Endothelial cell of umbilical vein (primary cell): ENCODE results near the gene IRF9. TPM values are rescaled to one million over a fixed set of nuclear protein-coding genes. Genes with fewer than 3 reads are reported as not detected.

Experiments
- BruUV-seq: library from RNA; stranded (reverse); fragments of 400-500 nt; replicated peaks from 2 replicates; lab custom pipeline; 2021; lab: Mats Ljungman, UMichigan
- CTCF ChIA-PET: fragments of 300-600, 350-600 bp; sonication (Branson Sonifier 250); formaldehyde crosslinking; loops from one replicate; lab custom pipeline; 2021; ENCODE audit warnings: antibody characterized with exemption, inconsistent platforms; lab: Charles Lee
- POLR2A ChIA-PET: fragments of 300-600, 350-600 bp; sonication (Branson Sonifier 250); formaldehyde crosslinking; loops from one replicate; lab custom pipeline; 2021; ENCODE audit warnings: antibody characterized with exemption, inconsistent platforms; lab: Charles Lee
- DNase-seq: peaks from one replicate; pipeline ENCODE4 v3.0.0-alpha.2; 2011; ENCODE audit warnings: low read depth, low spot score
- FAIRE-seq: peaks from 2 replicates; lab custom pipeline; 2011; peaks lifted over from hg19 to GRCh38; lab: Jason Lieb, UNC
- H2AFZ ChIP-seq: 2 replicates; pipeline ENCODE4 v1.6.0; 2012; ENCODE audit warnings: low read depth, low read length, control low read depth, inconsistent platforms
- H3K27ac ChIP-seq: 2 replicates; pipeline ENCODE4 v1.5.1; 2011; ENCODE audit warnings: low read depth, mild to moderate bottlenecking, control low read depth, low read length, moderate library complexity; ENCODE audit not compliant: insufficient read depth
- H3K27me3 ChIP-seq, 2 experiments: 2 replicates each; pipeline versions ENCODE4 v1.6.0 to v1.6.1; 2011; ENCODE audit warnings: low read length in 2 of 2, mixed read lengths in 1 of 2; ENCODE audit not compliant: control insufficient read depth in 2 of 2, insufficient read depth in 2 of 2
- H3K36me3 ChIP-seq, 2 experiments: 2 replicates in 1 of 2; 3 replicates in 1 of 2; pipeline ENCODE4 v1.5.1; 2011; ENCODE audit warnings: low read length in 2 of 2, mild to moderate bottlenecking in 1 of 2, moderate library complexity in 1 of 2; ENCODE audit not compliant: control insufficient read depth in 2 of 2, insufficient read depth in 2 of 2; ENCODE audit errors: extremely low read depth in 1 of 2
- H3K4me1 ChIP-seq: 3 replicates; pipeline ENCODE4 v1.5.1; 2011; ENCODE audit warnings: mild to moderate bottlenecking, low read length; ENCODE audit not compliant: control insufficient read depth, insufficient read depth; ENCODE audit errors: extremely low read depth
- H3K4me2 ChIP-seq: 2 replicates; pipeline ENCODE4 v1.6.1; 2011; ENCODE audit warnings: low read length, control low read depth, mixed read lengths; ENCODE audit not compliant: insufficient read depth
- H3K4me3 ChIP-seq, 3 experiments: fragments of 200-600 bp in 1 of 3; sonication (generic), shearing (Covaris generic) in 1 of 3; replicated peaks in 1 of 3; 2 replicates each; pipeline ENCODE4 v1.5.1; 2011 to 2016; ENCODE audit warnings: control low read depth in 3 of 3, low read length in 3 of 3, mild to moderate bottlenecking in 2 of 3, inconsistent platforms in 1 of 3, low read depth in 1 of 3, moderate library complexity in 1 of 3; ENCODE audit not compliant: insufficient read depth in 1 of 3
- H3K79me2 ChIP-seq: 2 replicates; pipeline ENCODE4 v1.6.0; 2012; ENCODE audit warnings: low read length, inconsistent platforms; ENCODE audit not compliant: control insufficient read depth, insufficient read depth
- H3K9ac ChIP-seq: replicated peaks from 2 replicates; pipeline ENCODE3; 2011; ENCODE audit warnings: low read length, control low read depth; ENCODE audit not compliant: insufficient read depth; ENCODE audit errors: extremely low read depth
- H3K9me1 ChIP-seq: replicated peaks from 3 replicates; pipeline ENCODE4 v1.6.0; 2011; ENCODE audit warnings: mild to moderate bottlenecking, low read length; ENCODE audit not compliant: control insufficient read depth, insufficient read depth; ENCODE audit errors: extremely low read depth
- H3K9me3 ChIP-seq: replicated peaks from 2 replicates; pipeline ENCODE4 v1.5.1; 2012; ENCODE audit warnings: low read length, inconsistent platforms; ENCODE audit not compliant: control insufficient read depth, insufficient read depth
- H4K20me1 ChIP-seq: replicated peaks from 2 replicates; pipeline ENCODE3; 2011; ENCODE audit warnings: mild to moderate bottlenecking, low read length; ENCODE audit not compliant: control insufficient read depth, insufficient read depth; ENCODE audit errors: extremely low read depth
- CTCF ChIP-seq, 2 donors: IDR thresholded peaks; 1 replicate in 1 of 2; 2 replicates in 1 of 2; pipeline ENCODE4 v1.5.1; 2011; ENCODE audit warnings: low read length in 2 of 2, mild to moderate bottlenecking in 2 of 2, moderate library complexity in 2 of 2, control low read depth in 1 of 2, inconsistent platforms in 1 of 2, low read depth in 1 of 2; ENCODE audit not compliant: insufficient read depth in 1 of 2; ENCODE audit errors: extremely low read depth in 1 of 2
- MAX ChIP-seq: IDR thresholded peaks from 2 replicates; pipeline ENCODE4 v1.6.1; 2011; ENCODE audit not compliant: insufficient read depth, insufficient read length
- POLR2A ChIP-seq: IDR thresholded peaks from 2 replicates; pipeline ENCODE4 v1.6.1; 2012; ENCODE audit warnings: low read depth, mild to moderate bottlenecking, control low read depth, low read length
- POLR2AphosphoS5 ChIP-seq: IDR thresholded peaks from 2 replicates; pipeline ENCODE4 v1.6.1; 2012; ENCODE audit warnings: low read depth, mild to moderate bottlenecking, control low read depth, low read length, moderate library complexity; ENCODE audit not compliant: insufficient read depth
- dilution Hi-C: fragments of 300-500 bp; cut with MboI; formaldehyde crosslinking; loops from one replicate; pipeline ENCODE4 v1.15.0; 2019; ENCODE audit warnings: low sequenced_read_pairs; ENCODE audit not compliant: extremely low pct_ligation_motif_present
- intact Hi-C: fragments of 100-400 bp; cut with micrococcal nuclease; formaldehyde crosslinking; loops from one replicate; pipeline ENCODE4 v1.10.0; 2022
- polyA plus RNA-seq, 4 experiments: library from polyadenylated mRNA; depleted of rRNA in 3 of 4; stranded (reverse) in 3 of 4; unstranded in 1 of 4; fragments of >200 nt; gene quantifications; 2 replicates each; pipeline versions ENCODE4 v1.2.1 to v1.2.3, GENCODE V29; 2011 to 2012; ENCODE audit warnings: missing spikeins in 1 of 4
- total RNA-seq: library from RNA; stranded (reverse); gene quantifications from 2 replicates; pipeline ENCODE4 v1.2.3, GENCODE V29; 2021

Gene IRF9
- total and polyA plus RNA-seq, 2 donors (not counting 3 experiments of a cell fraction or from before 2014, with no cell fraction given) = 44.6 to 46.1 TPM

- peaks cover 10% of the 10 kb centered on the region for H3K4me1 ChIP-seq
- TF ChIP-seq POLR2AphosphoS5 (no peak), CTCF (IDR thresholded peaks at IDR 0.05; ENCODE audit: extremely low read depth in 1 of 2, insufficient read depth in 1 of 2, low read depth in 1 of 2, low read length in 2 of 2) (no peak), MAX (no peak)
- H3K27ac ChIP-seq = no peak overlapping the region
- FAIRE-seq (no peak), DNase-seq (no peak)
- intact Hi-C loops = no loop called here
- dilution Hi-C loops = no loop called here
- H3K4me2 ChIP-seq = no peak overlapping the region
- BruUV-seq = no TSS peak
- no peak overlapping the region for H2AFZ ChIP-seq
- no peaks in the 10 kb centered on the region for H3K9me3 ChIP-seq
- no peak overlapping the region for H3K9ac ChIP-seq
- POLR2A ChIA-PET = no interaction called here
- H3K4me3 ChIP-seq = no peak overlapping the region
- peaks cover 17% of the 10 kb centered on the region for H3K79me2 ChIP-seq
- H4K20me1 ChIP-seq = no peaks in the 10 kb centered on the region
- CTCF ChIA-PET = interaction anchor here (7.8 kb wide), 1 partner anchor 10 kb away, joined by 63 read pairs; the partner anchor contains the start of gene IRF9
- H3K27me3 ChIP-seq = no peaks in the 10 kb centered on the region
- no peaks in the 10 kb centered on the region for H3K9me1 ChIP-seq
- peaks cover 13 to 34% of the 10 kb centered on the region in 2 experiments for H3K36me3 ChIP-seq
Measured at GRCh38 chr14:24150993-24151392, 10.1 kb upstream of the IRF9 start.

GRCh38 chr14:24151404-24152080 lies 9.5 kb upstream of the IRF9 start:
- Histone ChIP-seq H3K9me3 (no peaks in the 10 kb centered on the region), H3K79me2 (peaks cover 15% of the 10 kb centered on the region), H3K36me3 (peaks cover 14 to 35% of the 10 kb centered on the region in 2 experiments), H2AFZ (no peak overlapping the region), H3K4me2 (no peak overlapping the region), H3K27ac (no peak overlapping the region), H4K20me1 (no peaks in the 10 kb centered on the region), H3K4me1 (peaks cover 7% of the 10 kb centered on the region), H3K27me3 (no peaks in the 10 kb centered on the region), H3K9me1 (no peaks in the 10 kb centered on the region), H3K4me3 (no peak overlapping the region), H3K9ac (no peak overlapping the region)
- CTCF ChIA-PET = interaction anchor here (7.8 kb wide), 1 partner anchor 9 kb away, joined by 63 read pairs; the partner anchor contains the start of gene IRF9
- BruUV-seq = no TSS peak
- dilution Hi-C loops = no loop called here
- TF ChIP-seq POLR2A = no peak
- POLR2A ChIA-PET = no interaction called here
- DNase-seq = no peak
- intact Hi-C loops = no loop called here
- FAIRE-seq = no peak
